Common myeloid progenitor, CD34-positive (primary cell): ENCODE measurements around the gene MRPL20.
A peak's percentile ranks its signal among the peaks of the same experiment; 100 is the strongest.

ENCODE experiments used
- CTCF ChIA-PET: fragments of 350-600 bp; sonication (Branson Sonifier 250); formaldehyde crosslinking; loops from one replicate; lab custom pipeline; 2021; ENCODE audit warnings: antibody characterized with exemption; lab: Charles Lee
- POLR2A ChIA-PET: fragments of 350-600 bp; sonication (Branson Sonifier 250); formaldehyde crosslinking; loops from one replicate; lab custom pipeline; 2021; ENCODE audit warnings: antibody characterized with exemption; lab: Charles Lee
- DNase-seq, 3 donors: peaks; one replicate each; pipeline versions ENCODE4 v3.0.0 to v3.0.0-alpha.2; 2013
- H3K27ac ChIP-seq, 2 experiments: 1 replicate in 1 of 2; 2 replicates in 1 of 2; pipeline ENCODE4 v1.7.0; 2013; ENCODE audit warnings: inconsistent platforms in 2 of 2, low read length in 2 of 2, mild to moderate bottlenecking in 2 of 2, low read depth in 1 of 2, moderate library complexity in 1 of 2; ENCODE audit not compliant: severe bottlenecking in 2 of 2, insufficient read depth in 1 of 2, poor library complexity in 1 of 2
- H3K27me3 ChIP-seq, 5 experiments: replicated peaks in 2 of 5; 1 replicate in 3 of 5; 2 replicates in 2 of 5; pipeline versions ENCODE4 v1.6.1 to v1.7.0; 2013; ENCODE audit warnings: low read length in 4 of 5, mild to moderate bottlenecking in 2 of 5, moderate library complexity in 2 of 5, inconsistent platforms in 1 of 5; ENCODE audit not compliant: insufficient read depth in 5 of 5, control insufficient read depth in 4 of 5
- H3K36me3 ChIP-seq, 4 experiments: 1 replicate in 2 of 4; 2 replicates in 2 of 4; pipeline versions ENCODE4 v1.6.1 to v1.7.0; 2013; ENCODE audit warnings: low read length in 3 of 4, control low read depth in 1 of 4, mild to moderate bottlenecking in 1 of 4; ENCODE audit not compliant: control insufficient read depth in 4 of 4, insufficient read depth in 4 of 4
- H3K4me1 ChIP-seq, 4 experiments: 1 replicate in 3 of 4; 2 replicates in 1 of 4; pipeline versions ENCODE4 v1.6.1 to v1.7.1; 2013; ENCODE audit warnings: low read length in 3 of 4, mild to moderate bottlenecking in 3 of 4, control low read depth in 1 of 4, inconsistent platforms in 1 of 4, moderate library complexity in 1 of 4; ENCODE audit not compliant: control insufficient read depth in 4 of 4, insufficient read depth in 4 of 4; ENCODE audit errors: control extremely low read depth in 1 of 4
- H3K4me3 ChIP-seq, 7 experiments: 1 replicate in 4 of 7; 2 replicates in 3 of 7; pipeline versions ENCODE4 v1.5.1 to v1.7.0; 2013; ENCODE audit warnings: mild to moderate bottlenecking in 7 of 7, low read length in 6 of 7, moderate library complexity in 6 of 7, inconsistent platforms in 2 of 7, low read depth in 2 of 7, control low read depth in 1 of 7; ENCODE audit not compliant: insufficient read depth in 4 of 7, control insufficient read depth in 1 of 7; ENCODE audit errors: extremely low read depth in 1 of 7
- H3K9me3 ChIP-seq, 5 experiments: 1 replicate in 4 of 5; 2 replicates in 1 of 5; pipeline versions ENCODE4 v1.6.1 to v1.7.1; 2013; ENCODE audit warnings: low read length in 4 of 5, mild to moderate bottlenecking in 2 of 5, inconsistent platforms in 1 of 5, low read depth in 1 of 5, moderate library complexity in 1 of 5; ENCODE audit not compliant: control insufficient read depth in 4 of 5, insufficient read depth in 2 of 5; ENCODE audit errors: control extremely low read depth in 1 of 5
- WGBS: methylation state at CpG from one replicate; pipeline ENCODE4 v1.1.5; 2013; ENCODE audit not compliant: insufficient coverage; 5-methylcytosine and 5-hydroxymethylcytosine counted together

The MRPL20 gene

DNA sequence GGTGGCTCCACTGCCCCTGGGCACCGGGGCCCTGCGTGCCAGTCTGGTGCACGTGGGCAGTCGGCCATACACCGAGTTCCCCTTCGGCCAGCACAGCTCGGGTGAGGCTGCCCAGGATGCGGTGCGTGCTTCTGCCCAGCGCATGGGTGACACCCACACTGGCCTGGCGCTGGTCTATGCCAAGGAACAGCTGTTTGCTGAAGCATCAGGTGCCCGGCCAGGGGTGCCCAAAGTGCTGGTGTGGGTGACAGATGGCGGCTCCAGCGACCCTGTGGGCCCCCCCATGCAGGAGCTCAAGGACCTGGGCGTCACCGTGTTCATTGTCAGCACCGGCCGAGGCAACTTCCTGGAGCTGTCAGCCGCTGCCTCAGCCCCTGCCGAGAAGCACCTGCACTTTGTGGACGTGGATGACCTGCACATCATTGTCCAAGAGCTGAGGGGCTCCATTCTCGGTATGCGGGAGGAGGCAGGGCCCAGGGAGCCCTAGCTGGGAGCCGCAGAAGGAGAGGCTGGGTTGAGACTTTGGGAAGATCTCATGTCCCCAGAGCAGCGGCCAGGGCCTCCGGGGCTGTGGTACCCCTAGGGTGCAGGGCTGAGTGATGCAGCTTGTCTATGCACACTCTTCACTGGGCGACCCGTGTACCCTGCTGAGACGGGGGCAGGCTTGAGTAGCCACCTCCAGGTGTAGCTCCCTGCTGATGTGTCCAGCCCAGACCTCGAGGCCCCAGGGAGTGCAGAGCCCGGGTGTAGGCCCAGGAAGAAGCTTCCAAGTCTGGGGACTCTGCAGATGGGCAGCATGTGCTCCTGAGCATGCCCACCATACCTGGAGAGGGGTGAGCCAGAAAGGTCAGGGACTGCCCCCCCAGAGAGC lies 30.2 kb upstream of the MRPL20 start:
- POLR2A ChIA-PET, result interaction anchor here (0.5 to 0.9 kb wide), 2 partner anchors 8 to 62 kb away, joined by 3 to 6 read pairs; no protein-coding TSS in a partner anchor
- 95% methylated on average over 26 of the region's 31 CpGs for WGBS
- Histone ChIP-seq H3K36me3 (no peaks in the 10 kb centered on the region), H3K9me3 (no peaks in the 10 kb centered on the region), H3K27me3 (peaks cover 0 to 3% (median 0%) of the 10 kb centered on the region in 5 experiments), H3K4me3 (no peak overlapping the region), H3K27ac (no peak overlapping the region), H3K4me1 (peaks cover 0 to 74% (median 55%) of the 10 kb centered on the region in 4 experiments)
- no peak for DNase-seq
- CTCF ChIA-PET, result interaction anchor here (0.7 to 3.0 kb wide), 5 partner anchors 11 to 35 kb away, joined by 3 to 11 read pairs (median 3); partner anchors contain the start of gene MRPL20

DNA sequence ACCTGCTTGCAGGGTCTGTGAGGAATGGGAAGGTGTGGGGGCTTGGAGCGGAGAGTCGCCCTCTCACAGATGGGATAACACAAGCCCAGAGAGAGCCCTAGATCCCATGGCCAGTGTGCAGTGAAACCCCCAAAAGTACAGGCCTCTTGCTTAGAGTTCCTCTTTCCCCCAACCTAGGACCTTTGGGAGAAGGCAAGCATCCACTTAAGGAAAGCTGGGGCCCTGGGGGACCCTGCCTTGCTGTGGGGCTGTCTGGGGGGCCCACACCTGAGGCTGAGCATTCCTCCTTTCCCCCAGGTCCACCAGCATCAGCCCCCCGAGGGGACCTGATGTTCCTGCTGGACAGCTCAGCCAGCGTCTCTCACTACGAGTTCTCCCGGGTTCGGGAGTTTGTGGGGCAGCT lies 29.5 kb upstream of the MRPL20 start:
- H3K4me1 ChIP-seq, result peaks cover 0 to 80% (median 60%) of the 10 kb centered on the region in 4 experiments
- no peak for DNase-seq
- no peaks in the 10 kb centered on the region for H3K9me3 ChIP-seq
- ChIA-PET CTCF (interaction anchor here (0.7 to 3.0 kb wide), 5 partner anchors 10 to 34 kb away, joined by 3 to 11 read pairs (median 3); partner anchors contain the start of gene MRPL20), POLR2A (interaction anchor here (0.9 kb wide), 1 partner anchor 7 kb away, joined by 3 read pairs; no protein-coding TSS in a partner anchor)
- H3K27ac ChIP-seq, result no peak overlapping the region
- peak overlapping the region in 1 of 7 experiments; percentile 78 for H3K4me3 ChIP-seq
- H3K36me3 ChIP-seq, result no peaks in the 10 kb centered on the region
- H3K27me3 ChIP-seq, result peaks cover 0 to 3% (median 0%) of the 10 kb centered on the region in 5 experiments
- WGBS, result 100% methylated on average over 6 of the region's 7 CpGs

DNA sequence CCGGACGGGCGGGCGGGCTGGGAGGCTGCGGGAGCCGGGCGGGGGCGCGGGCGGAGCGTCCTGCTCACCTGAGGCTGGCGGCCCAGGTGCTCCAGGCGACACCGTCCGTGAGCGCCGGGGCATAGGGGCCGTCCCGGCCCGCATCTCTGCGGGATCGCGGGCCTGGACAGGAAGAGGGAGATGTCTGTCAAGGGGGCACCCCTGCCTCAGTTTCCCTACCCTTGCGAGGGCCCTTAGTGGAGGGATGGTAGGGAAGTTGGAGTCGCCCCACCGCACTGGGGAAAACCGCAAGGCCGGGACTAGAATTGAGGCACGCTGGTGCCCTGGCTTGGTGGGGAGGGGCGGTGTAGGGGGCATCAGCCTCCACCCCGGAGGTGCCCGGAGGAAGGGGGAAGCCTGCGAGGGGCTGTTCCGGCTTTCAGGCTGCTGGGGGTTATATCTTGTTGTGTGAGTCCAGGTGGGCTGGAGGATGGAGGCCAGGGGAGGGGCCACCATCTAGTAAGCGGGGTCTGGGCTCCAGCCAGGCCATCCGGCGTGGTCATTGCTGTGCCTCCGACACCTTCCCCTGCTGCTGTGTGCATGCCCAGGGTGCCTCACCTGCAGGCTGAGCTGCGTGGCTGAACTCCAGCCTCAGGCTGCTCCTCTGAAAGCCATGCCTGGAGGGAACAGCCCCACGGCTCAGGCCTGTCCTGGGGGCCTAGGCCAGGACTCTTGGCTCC lies 29.0 kb upstream of the MRPL20 start:
- Histone ChIP-seq H3K36me3 (no peaks in the 10 kb centered on the region), H3K4me3 (peak overlapping the region in 6 of 7 experiments; percentile 15 to 78 (median 56)), H3K4me1 (peaks cover 0 to 81% (median 59%) of the 10 kb centered on the region in 4 experiments), H3K27ac (no peak overlapping the region), H3K27me3 (peaks cover 0 to 3% (median 0%) of the 10 kb centered on the region in 5 experiments), H3K9me3 (no peaks in the 10 kb centered on the region)
- ChIA-PET POLR2A (no interaction called here), CTCF (interaction anchor here (0.9 to 3.0 kb wide), 4 partner anchors 11 to 34 kb away, joined by 3 to 11 read pairs (median 4); partner anchors contain the start of gene MRPL20)
- DNase-seq, result no peak
- WGBS, result 37% methylated on average over 9 of the region's 40 CpGs

DNA sequence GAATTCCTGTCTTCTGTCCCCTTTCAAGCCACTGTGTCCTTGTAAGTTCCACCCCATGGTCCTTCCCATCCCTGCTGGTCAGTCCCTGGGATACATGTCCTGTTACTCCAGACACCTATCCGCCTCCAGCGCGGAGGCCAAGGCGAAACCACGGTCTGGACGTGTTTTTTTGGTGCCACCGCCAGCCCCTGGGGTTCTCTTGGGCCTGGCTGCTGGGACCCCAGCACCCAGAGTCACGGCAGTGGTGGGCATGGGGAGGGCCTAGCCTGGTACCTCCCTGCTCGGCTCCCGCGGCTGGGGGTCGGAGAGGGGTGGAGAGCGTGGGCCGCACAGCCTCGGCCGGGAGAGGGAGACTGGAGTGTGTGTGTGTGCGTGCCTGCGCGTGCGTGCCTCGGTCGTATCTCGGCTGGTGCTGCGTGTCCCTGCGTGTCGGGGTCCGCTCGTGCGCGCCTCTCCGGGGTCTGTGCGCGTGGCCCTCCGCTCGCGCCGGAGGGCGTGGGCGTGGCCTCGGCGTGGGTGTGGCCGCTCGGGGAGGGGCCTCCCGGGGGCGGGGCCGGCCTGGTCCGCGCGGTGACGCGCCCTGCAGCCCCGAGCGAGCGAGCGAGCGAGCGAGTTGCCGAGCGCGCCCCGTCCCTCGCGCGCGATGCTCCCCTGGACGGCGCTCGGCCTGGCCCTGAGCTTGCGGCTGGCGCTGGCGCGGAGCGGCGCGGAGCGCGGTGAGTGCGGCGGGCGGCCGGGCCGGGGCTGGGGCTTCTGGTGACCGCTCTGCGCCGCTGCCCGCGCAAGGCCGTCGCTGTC lies 28.2 kb upstream of the MRPL20 start, which contains the start of gene VWA1:
TSS of gene VWA1 (plus strand) at position 585 of the 798 bp plus-strand sequence. CDS start at position 644, 59 bp downstream.
- Histone ChIP-seq H3K36me3 (no peaks in the 10 kb centered on the region), H3K4me1 (peaks cover 0 to 80% (median 57%) of the 10 kb centered on the region in 4 experiments), H3K27ac (peak within 1 kb of the TSS in 1 of 2 experiments; percentile 40), H3K27me3 (peaks cover 0 to 3% (median 0%) of the 10 kb centered on the region in 5 experiments), H3K9me3 (no peaks in the 10 kb centered on the region), H3K4me3 (peak within 1 kb of the TSS; percentile 19 to 78 (median 51))
- 6% methylated on average over 59 of the region's 89 CpGs for WGBS
- POLR2A ChIA-PET, result no interaction called here
- peak; percentile 58 to 77 (median 71) for DNase-seq
- CTCF ChIA-PET, result interaction anchor here (0.8 to 2.7 kb wide), 4 partner anchors 8 to 37 kb away, joined by 3 to 11 read pairs (median 4); partner anchors contain the start of gene CCNL2

DNA sequence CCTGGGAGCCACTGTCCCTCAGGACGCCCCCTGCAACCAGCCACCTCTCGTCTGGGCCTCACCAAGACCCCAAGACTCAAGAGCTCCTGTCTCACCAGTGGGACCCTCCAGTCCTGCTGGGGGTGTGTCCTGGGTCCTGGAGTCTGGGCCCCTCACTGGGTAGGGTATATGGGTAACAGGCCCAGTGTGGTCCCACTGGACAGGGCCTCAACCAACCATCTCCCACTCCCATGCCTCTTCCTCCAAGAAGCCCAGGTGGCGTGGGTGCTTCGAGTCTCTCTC lies 27.7 kb upstream of the MRPL20 start:
- peak in 1 of 3 donors; percentile 33 for DNase-seq
- peaks cover 0 to 3% (median 0%) of the 10 kb centered on the region in 5 experiments for H3K27me3 ChIP-seq
- 59% methylated on average over 4 of the region's 4 CpGs for WGBS
- H3K36me3 ChIP-seq, result no peaks in the 10 kb centered on the region
- peak overlapping the region in 4 of 7 experiments; percentile 38 to 78 (median 64) for H3K4me3 ChIP-seq
- H3K27ac ChIP-seq, result peak overlapping the region in 1 of 2 experiments; percentile 40
- CTCF ChIA-PET, result interaction anchor here (0.8 to 2.7 kb wide), 7 partner anchors 9 to 68 kb away, joined by 3 to 11 read pairs (median 4); partner anchors contain the start of gene CCNL2
- H3K9me3 ChIP-seq, result no peaks in the 10 kb centered on the region
- peaks cover 0 to 82% (median 57%) of the 10 kb centered on the region in 4 experiments for H3K4me1 ChIP-seq
- POLR2A ChIA-PET, result interaction anchor here (1.0 kb wide), 1 partner anchor 36 kb away, joined by 3 read pairs; the partner anchor contains the start of gene CCNL2
